Suprapubic skin (tissue), 4 donors: Measurements from ENCODE around the gene PDE2A. TPM values are rescaled to one million over a fixed set of nuclear protein-coding genes. Genes with fewer than 3 reads are reported as not detected.
A peak's percentile ranks its signal among the peaks of the same experiment; 100 is the strongest.
"Not testable (repeated sequence)": the region's sequence is repeated elsewhere in the genome, so short reads cannot be mapped to it uniquely, and the experiment has no call there.

Experiments
- DNase-seq, 2 donors: peaks; one replicate each; pipeline ENCODE4 v3.0.0-alpha.2; 2019; ENCODE audit warnings: low spot score in 2 of 2
- H3K27ac ChIP-seq: fragments of 200-600 bp; sonication (generic); one replicate; pipeline ENCODE4 v1.5.1; 2019
- H3K27me3 ChIP-seq: fragments of 200-600 bp; sonication (generic); one replicate; pipeline ENCODE4 v1.5.1; 2019
- H3K36me3 ChIP-seq: fragments of 200-600 bp; sonication (generic); one replicate; pipeline ENCODE4 v1.5.1; 2019
- H3K4me1 ChIP-seq: fragments of 200-600 bp; sonication (generic); one replicate; pipeline ENCODE4 v1.5.1; 2019
- H3K4me3 ChIP-seq: fragments of 200-600 bp; sonication (generic); one replicate; pipeline ENCODE4 v1.5.1; 2019; ENCODE audit warnings: mild to moderate bottlenecking
- H3K9me3 ChIP-seq: fragments of 200-600 bp; sonication (generic); one replicate; pipeline ENCODE4 v1.5.1; 2019
- CTCF ChIP-seq, 2 donors: fragments of 200-600 bp in 1 of 2; fragments of 450-650 bp in 1 of 2; sonication (generic) in 1 of 2; IDR thresholded peaks; one replicate each; pipeline ENCODE4 v1.5.1; 2016 to 2019; ENCODE audit warnings: antibody characterized with exemption in 2 of 2, mild to moderate bottlenecking in 1 of 2, moderate library complexity in 1 of 2
- EP300 ChIP-seq: sonication (generic); formaldehyde crosslinking; IDR thresholded peaks from one replicate; pipeline ENCODE4 v1.6.1; 2017; ENCODE audit warnings: antibody characterized with exemption
- POLR2A ChIP-seq, 2 donors: fragments of 450-650 bp; IDR thresholded peaks; one replicate each; pipeline ENCODE4 v1.6.1; 2017; ENCODE audit warnings: antibody characterized with exemption in 2 of 2, mild to moderate bottlenecking in 2 of 2, moderate library complexity in 2 of 2
- POLR2AphosphoS5 ChIP-seq, 3 donors: sonication (generic); formaldehyde crosslinking; IDR thresholded peaks; one replicate each; pipeline ENCODE4 v1.6.1; 2017; ENCODE audit warnings: antibody characterized with exemption in 3 of 3
- whole genome bisulfite sequencing: methylation state at CpG from one replicate; pipeline ENCODE4 v1.1.5; 2018; 5-methylcytosine and 5-hydroxymethylcytosine counted together
- total RNA-seq, 4 donors: library from RNA; depleted of rRNA; stranded (reverse); fragments of >200 nt; gene quantifications; one replicate each; pipeline ENCODE4 v1.1.0, GENCODE V29; 2016

Gene PDE2A
- total RNA-seq, 4 donors from 2014 or later = 5.4 to 49.9 (median 31.2) TPM

GRCh38 chr11:72573072-72573854 is 101.0 kb downstream of the PDE2A start:
- DNase-seq = peak; percentile 54 to 63
- Histone ChIP-seq H3K4me3 (no peak overlapping the region), H3K4me1 (no peaks in the 10 kb centered on the region), H3K27ac (no peak overlapping the region), H3K36me3 (peaks cover 3% of the 10 kb centered on the region), H3K9me3 (no peaks in the 10 kb centered on the region), H3K27me3 (no peaks in the 10 kb centered on the region)
- peak; percentile 19 to 69 for TF ChIP-seq CTCF (IDR thresholded peaks at IDR 0.05)
- TF ChIP-seq POLR2AphosphoS5 (IDR thresholded peaks at IDR 0.05) = no peak
- TF ChIP-seq POLR2A (IDR thresholded peaks at IDR 0.05) = no peak
- TF ChIP-seq EP300 = no peak
- WGBS = 32% methylated on average over 10 of the region's 10 CpGs

- not testable (repeated sequence) for H3K27me3 ChIP-seq, DNase-seq, H3K36me3 ChIP-seq, H3K4me1 ChIP-seq, H3K27ac ChIP-seq, H3K9me3 ChIP-seq, H3K4me3 ChIP-seq
- WGBS = 77% methylated on average over 4 of the region's 4 CpGs
Measured at GRCh38 chr11:72572540-72572939, 101.7 kb downstream of the PDE2A start.

- no peak overlapping the region for H3K4me3 ChIP-seq
- H3K27ac ChIP-seq = no peak overlapping the region
- WGBS = 84% methylated on average over 9 of the region's 10 CpGs
- peak in 1 of 2 donors; percentile 67 for DNase-seq
- H3K9me3 ChIP-seq = no peaks in the 10 kb centered on the region
- H3K27me3 ChIP-seq = no peaks in the 10 kb centered on the region
- H3K4me1 ChIP-seq = no peaks in the 10 kb centered on the region
- no peaks in the 10 kb centered on the region for H3K36me3 ChIP-seq
- TF ChIP-seq POLR2A (IDR thresholded peaks at IDR 0.05) = no peak
- no peak for TF ChIP-seq EP300
- TF ChIP-seq POLR2AphosphoS5 (IDR thresholded peaks at IDR 0.05) = no peak
- no peak for TF ChIP-seq CTCF (IDR thresholded peaks at IDR 0.05)
Measured at GRCh38 chr11:72570893-72571661, 103.1 kb downstream of the PDE2A start.

- DNase-seq = peak in 1 of 2 donors; percentile 48
- TF ChIP-seq POLR2A (IDR thresholded peaks at IDR 0.05) (no peak), EP300 (no peak), CTCF (IDR thresholded peaks at IDR 0.05) (no peak), POLR2AphosphoS5 (IDR thresholded peaks at IDR 0.05) (no peak)
- Histone ChIP-seq H3K27me3 (no peaks in the 10 kb centered on the region), H3K4me3 (no peak overlapping the region), H3K9me3 (no peaks in the 10 kb centered on the region), H3K4me1 (no peaks in the 10 kb centered on the region), H3K27ac (no peak overlapping the region), H3K36me3 (no peaks in the 10 kb centered on the region)
- 51% methylated on average over 4 of the region's 4 CpGs for WGBS
Measured at GRCh38 chr11:72569966-72570892, 104.0 kb downstream of the PDE2A start.

- peak in 1 of 2 donors; percentile 43 for DNase-seq
- H3K4me1 ChIP-seq = no peaks in the 10 kb centered on the region
- H3K27ac ChIP-seq = no peak overlapping the region
- H3K36me3 ChIP-seq = no peaks in the 10 kb centered on the region
- TF ChIP-seq POLR2AphosphoS5 (IDR thresholded peaks at IDR 0.05) = no peak
- no peak for TF ChIP-seq POLR2A (IDR thresholded peaks at IDR 0.05)
- no peak for TF ChIP-seq EP300
- TF ChIP-seq CTCF (IDR thresholded peaks at IDR 0.05) = no peak
- no peaks in the 10 kb centered on the region for H3K9me3 ChIP-seq
- WGBS = 86% methylated on average over 6 of the region's 6 CpGs
- no peak overlapping the region for H3K4me3 ChIP-seq
- H3K27me3 ChIP-seq = no peaks in the 10 kb centered on the region
Measured at GRCh38 chr11:72568861-72569260, 105.4 kb downstream of the PDE2A start.
